ENCODE results near the gene ZNF524. TPM values are rescaled to one million over a fixed set of nuclear protein-coding genes. Genes with fewer than 3 reads are reported as not detected.

ZNF524 gene
- total RNA-seq, 1 donor from 2014 or later = 19.1 TPM

Other genes with a start within 250 kb of the ZNF524 start
- gene COX6B2, start 245.6 kb upstream of the ZNF524 start, total RNA-seq = not detected
- not detected for gene GARIN5B, start 237.0 kb upstream of the ZNF524 start, total RNA-seq
- gene IL11, start 229.8 kb upstream of the ZNF524 start, total RNA-seq = not detected
- gene TMEM190, start 223.5 kb upstream of the ZNF524 start, total RNA-seq = not detected
- 0.90 TPM for gene TMEM238, start 216.0 kb upstream of the ZNF524 start, total RNA-seq
- gene RPL28, start 214.4 kb upstream of the ZNF524 start, total RNA-seq = 1,147 TPM
- 24.2 TPM for gene UBE2S, start 192.5 kb upstream of the ZNF524 start, total RNA-seq
- gene SHISA7, start 157.0 kb upstream of the ZNF524 start, total RNA-seq = not detected
- gene ISOC2, start 138.6 kb upstream of the ZNF524 start, total RNA-seq = 53.2 TPM
- gene C19orf85, start 135.5 kb upstream of the ZNF524 start, total RNA-seq = not detected
- gene ZNF628, start 123.7 kb upstream of the ZNF524 start, total RNA-seq = 9.7 TPM
- gene NAT14, start 115.1 kb upstream of the ZNF524 start, total RNA-seq = 7.3 TPM
- gene SSC5D, start 111.9 kb upstream of the ZNF524 start, total RNA-seq = 13.9 TPM
- gene SBK2, start 63.2 kb upstream of the ZNF524 start, total RNA-seq = not detected
- gene SBK3, start 54.7 kb upstream of the ZNF524 start, total RNA-seq = 1.7 TPM
- 10.9 TPM for gene ZNF579, start 19.4 kb upstream of the ZNF524 start, total RNA-seq
- 12.8 TPM for gene FIZ1, start 771 bp upstream of the ZNF524 start, total RNA-seq
- 12.0 TPM for gene ZNF865, start 5.4 kb downstream of the ZNF524 start, total RNA-seq
- gene ZNF784, start 24.3 kb downstream of the ZNF524 start, total RNA-seq = 4.5 TPM
- 39.6 TPM for gene ZNF580, start 40.7 kb downstream of the ZNF524 start, total RNA-seq
- gene ZNF581, start 43.4 kb downstream of the ZNF524 start, total RNA-seq = 11.3 TPM
- 16.4 TPM for gene CCDC106, start 47.9 kb downstream of the ZNF524 start, total RNA-seq
- 126 TPM for gene U2AF2, start 54.7 kb downstream of the ZNF524 start, total RNA-seq
- 114 TPM for gene EPN1, start 74.9 kb downstream of the ZNF524 start, total RNA-seq
- not detected for gene NLRP9, start 138.1 kb downstream of the ZNF524 start, total RNA-seq
- gene RFPL4A, start 158.8 kb downstream of the ZNF524 start, total RNA-seq = not detected
- not detected for gene RFPL4AL1, start 168.8 kb downstream of the ZNF524 start, total RNA-seq
- not detected for gene NLRP11, start 231.7 kb downstream of the ZNF524 start, total RNA-seq
- not detected for gene NLRP4, start 236.3 kb downstream of the ZNF524 start, total RNA-seq

All from mesenteric fat pad (tissue), 1 donor.